Measurements from ENCODE around the gene ERBB2. TPM values are rescaled to one million over a fixed set of nuclear protein-coding genes. Genes with fewer than 3 reads are reported as not detected.
A peak's percentile ranks its signal among the peaks of the same experiment; 100 is the strongest.

The ERBB2 gene
- total and polyA plus RNA-seq, 9 of the 15 experiments (the other 6 are each of a cell fraction or from before 2014, with no cell fraction given), result 0.74 to 5.6 (median 3.3) TPM

- TF ChIP-seq YY1 (IDR thresholded peaks at IDR 0.05; ENCODE audit: borderline replicate concordance in 1 of 3, control insufficient read depth in 1 of 3, extremely low read depth in 1 of 3, insufficient read depth in 3 of 3, insufficient read length in 1 of 3, insufficient replicate concordance in 2 of 3, low read depth in 1 of 3, low read length in 2 of 3) (peak in 1 of 3 experiments; percentile 3), DLX4 (CRISPR knock-in tag; IDR thresholded peaks at IDR 0.05) (no peak), BMI1 (IDR thresholded peaks at IDR 0.05; ENCODE audit: low read length) (no peak), SLC30A9 (CRISPR knock-in tag; IDR thresholded peaks at IDR 0.05) (no peak), GTF2B (IDR thresholded peaks at IDR 0.05; ENCODE audit: extremely low read depth, insufficient read length) (no peak), MGA (IDR thresholded peaks at IDR 0.05) (no peak)
These were observed 11.4 kb upstream of the ERBB2 start (continued) for GRCh38 chr17:39688475-39688835.
